Liver (tissue), 9 donors: ENCODE measurements around the gene PANX1. TPM values are rescaled to one million over a fixed set of nuclear protein-coding genes. Genes with fewer than 3 reads are reported as not detected.

Experiments
- DNase-seq: peaks from one replicate; pipeline ENCODE4 v3.0.0-alpha.2; 2017; ENCODE audit warnings: low spot score
- H3K27ac ChIP-seq, 2 donors: one replicate each; pipeline ENCODE4 v1.7.0; 2013; ENCODE audit warnings: inconsistent platforms in 2 of 2, low read length in 2 of 2, control low read depth in 1 of 2, low read depth in 1 of 2, mild to moderate bottlenecking in 1 of 2
- H3K27me3 ChIP-seq, 4 donors: one replicate each; pipeline versions ENCODE4 v1.6.1 to v1.7.0; 2013; ENCODE audit warnings: low read length in 3 of 4, inconsistent platforms in 1 of 4, mild to moderate bottlenecking in 1 of 4, moderate library complexity in 1 of 4; ENCODE audit not compliant: control insufficient read depth in 4 of 4, insufficient read depth in 4 of 4
- H3K36me3 ChIP-seq, 4 donors: one replicate each; pipeline versions ENCODE4 v1.6.1 to v1.7.0; 2013; ENCODE audit warnings: low read length in 3 of 4, mild to moderate bottlenecking in 3 of 4, low read depth in 1 of 4, moderate library complexity in 1 of 4; ENCODE audit not compliant: control insufficient read depth in 4 of 4, insufficient read depth in 3 of 4
- H3K4me1 ChIP-seq, 4 donors: one replicate each; pipeline versions ENCODE4 v1.6.1 to v1.7.0; 2013; ENCODE audit warnings: low read length in 3 of 4, mild to moderate bottlenecking in 3 of 4, moderate library complexity in 1 of 4; ENCODE audit not compliant: control insufficient read depth in 4 of 4, insufficient read depth in 4 of 4
- H3K4me3 ChIP-seq, 3 donors: one replicate each; pipeline versions ENCODE4 v1.6.1 to v1.7.0; 2013; ENCODE audit warnings: low read length in 3 of 3, control low read depth in 1 of 3, low read depth in 1 of 3, mild to moderate bottlenecking in 1 of 3
- H3K9ac ChIP-seq, 2 donors: one replicate each; pipeline ENCODE4 v1.7.0; 2013; ENCODE audit warnings: low read length in 2 of 2, mild to moderate bottlenecking in 2 of 2, moderate library complexity in 2 of 2, control low read depth in 1 of 2, low read depth in 1 of 2
- H3K9me3 ChIP-seq, 4 donors: one replicate each; pipeline versions ENCODE4 v1.6.1 to v1.7.0; 2013; ENCODE audit warnings: low read length in 3 of 4; ENCODE audit not compliant: control insufficient read depth in 4 of 4
- EGR1 ChIP-seq, 2 donors: IDR thresholded peaks; 2 replicates each; pipeline ENCODE4 v1.6.1; 2016 to 2018; ENCODE audit warnings: antibody characterized with exemption in 2 of 2, low read depth in 2 of 2
- FOXA1 ChIP-seq: IDR thresholded peaks from 2 replicates; pipeline ENCODE4 v1.6.1; 2016; ENCODE audit warnings: antibody characterized with exemption
- FOXA2 ChIP-seq: IDR thresholded peaks from 2 replicates; pipeline ENCODE4 v1.6.1; 2016; ENCODE audit warnings: antibody characterized with exemption
- GABPA ChIP-seq, 2 donors: IDR thresholded peaks in 1 of 2; conservative IDR thresholded peaks in 1 of 2; 2 replicates each; pipeline ENCODE4 v1.6.1; 2016; ENCODE audit warnings: antibody characterized with exemption in 2 of 2, mild to moderate bottlenecking in 1 of 2, moderate library complexity in 1 of 2
- HNF4A ChIP-seq, 2 donors: conservative IDR thresholded peaks; 2 replicates each; pipeline ENCODE4 v1.6.1; 2016; ENCODE audit warnings: antibody characterized with exemption in 2 of 2, mild to moderate bottlenecking in 2 of 2
- HNF4G ChIP-seq: IDR thresholded peaks from 2 replicates; pipeline ENCODE4 v1.6.1; 2016; ENCODE audit warnings: antibody characterized with exemption
- JUND ChIP-seq, 2 donors: IDR thresholded peaks; 2 replicates each; pipeline ENCODE4 v1.6.1; 2016; ENCODE audit warnings: antibody characterized with exemption in 2 of 2
- NR2F2 ChIP-seq: IDR thresholded peaks from 2 replicates; pipeline ENCODE4 v1.6.1; 2016; ENCODE audit warnings: antibody characterized with exemption
- RAD21 ChIP-seq, 2 donors: IDR thresholded peaks; 2 replicates each; pipeline ENCODE4 v1.6.1; 2016; ENCODE audit warnings: antibody characterized with exemption in 2 of 2, mild to moderate bottlenecking in 2 of 2
- REST ChIP-seq: IDR thresholded peaks from 2 replicates; pipeline ENCODE4 v1.6.1; 2016; ENCODE audit warnings: antibody characterized with exemption, mild to moderate bottlenecking
- RXRA ChIP-seq, 2 donors: IDR thresholded peaks; 2 replicates each; pipeline ENCODE4 v1.6.1; 2017 to 2018; ENCODE audit warnings: antibody characterized with exemption in 2 of 2, mild to moderate bottlenecking in 1 of 2
- SP1 ChIP-seq: IDR thresholded peaks from 2 replicates; pipeline ENCODE4 v1.6.1; 2018; ENCODE audit warnings: antibody characterized with exemption, mild to moderate bottlenecking
- TAF1 ChIP-seq: conservative IDR thresholded peaks from 2 replicates; pipeline ENCODE4 v1.6.1; 2016; ENCODE audit warnings: antibody characterized with exemption, mild to moderate bottlenecking
- YY1 ChIP-seq: IDR thresholded peaks from 2 replicates; pipeline ENCODE4 v1.6.1; 2016; ENCODE audit warnings: antibody characterized with exemption, mild to moderate bottlenecking
- ZBTB33 ChIP-seq: IDR thresholded peaks from 2 replicates; pipeline ENCODE4 v1.6.1; 2016; ENCODE audit warnings: antibody characterized with exemption
- WGBS: extraction: QIAGEN DNeasy Blood & Tissue Kit; methylation state at CpG from one replicate; pipeline ENCODE4 v1.1.7; 2013; 5-methylcytosine and 5-hydroxymethylcytosine counted together
- polyA plus RNA-seq, 2 donors: library from polyadenylated mRNA; stranded (reverse) in 1 of 2; unstranded in 1 of 2; fragments of 200-250 nt in 1 of 2; fragments of >200 nt in 1 of 2; fragmentation: Nextera tagmentation in 1 of 2; extraction: Ambion mirVana in 1 of 2; gene quantifications; one replicate each; pipeline versions ENCODE4 v1.2.1 to v1.2.3, GENCODE V29; 2013 to 2015
- total RNA-seq, 2 donors: library from RNA; depleted of rRNA; stranded (reverse); fragments of >200 nt; gene quantifications; one replicate each; pipeline ENCODE4 v1.2.3, GENCODE V29; 2014
- TF ChIP-seq, protein P1 (sequence below): IDR thresholded peaks from 2 replicates; pipeline ENCODE4 v1.6.1; 2016; ENCODE audit warnings: antibody characterized with exemption
- TF ChIP-seq, protein P2 (sequence below): IDR thresholded peaks from 2 replicates; pipeline ENCODE4 v1.6.1; 2016; ENCODE audit warnings: antibody characterized with exemption
- TF ChIP-seq, protein P3 (sequence below): fragments of 150-350 bp; IDR thresholded peaks from 2 replicates; pipeline ENCODE4 v1.5.1; 2017; ENCODE audit warnings: improper control_type of control experiment, low read depth, low read length; ENCODE audit not compliant: missing input control
- donor health status: healthy.
- donor health status: healthy.
- donor health status: healthy.
- donor health status: healthy.
- donor health status: healthy.

PANX1 gene
- total and polyA plus RNA-seq, 4 donors = 6.4 to 14.1 (median 8.4) TPM

GRCh38 chr11:94184846-94185245 lies 56.2 kb downstream of the PANX1 start:
- no peaks in the 10 kb centered on the region for H3K27me3 ChIP-seq
- no peak overlapping the region for H3K9ac ChIP-seq
- WGBS = 86% methylated on average over 2 of the region's 2 CpGs
- no peak for DNase-seq
- peaks cover 2 to 14% (median 4%) of the 10 kb centered on the region in 4 donors for H3K36me3 ChIP-seq
- H3K4me1 ChIP-seq = no peaks in the 10 kb centered on the region
- no peak overlapping the region for H3K4me3 ChIP-seq
- TF ChIP-seq SP1 (no peak), EGR1 (IDR thresholded peaks at IDR 0.05; ENCODE audit: low read depth in 2 of 2) (no peak), FOXA2 (no peak), RXRA (IDR thresholded peaks at IDR 0.05) (no peak), GABPA (IDR thresholded peaks at IDR 0.05 in 1 of 2, conservative IDR thresholded peaks at IDR 0.05 in 1 of 2) (no peak), HNF4A (conservative IDR thresholded peaks at IDR 0.05) (no peak), RAD21 (IDR thresholded peaks at IDR 0.05) (no peak), ZBTB33 (no peak), HNF4G (no peak), TAF1 (no peak), NR2F2 (no peak), YY1 (no peak), FOXA1 (no peak), REST (no peak), JUND (IDR thresholded peaks at IDR 0.05) (no peak)
- TF ChIP-seq, protein P1, sequence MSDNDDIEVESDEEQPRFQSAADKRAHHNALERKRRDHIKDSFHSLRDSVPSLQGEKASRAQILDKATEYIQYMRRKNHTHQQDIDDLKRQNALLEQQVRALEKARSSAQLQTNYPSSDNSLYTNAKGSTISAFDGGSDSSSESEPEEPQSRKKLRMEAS = no peak
- TF ChIP-seq, protein P2, sequence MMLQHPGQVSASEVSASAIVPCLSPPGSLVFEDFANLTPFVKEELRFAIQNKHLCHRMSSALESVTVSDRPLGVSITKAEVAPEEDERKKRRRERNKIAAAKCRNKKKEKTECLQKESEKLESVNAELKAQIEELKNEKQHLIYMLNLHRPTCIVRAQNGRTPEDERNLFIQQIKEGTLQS = no peak
- TF ChIP-seq, protein P3, sequence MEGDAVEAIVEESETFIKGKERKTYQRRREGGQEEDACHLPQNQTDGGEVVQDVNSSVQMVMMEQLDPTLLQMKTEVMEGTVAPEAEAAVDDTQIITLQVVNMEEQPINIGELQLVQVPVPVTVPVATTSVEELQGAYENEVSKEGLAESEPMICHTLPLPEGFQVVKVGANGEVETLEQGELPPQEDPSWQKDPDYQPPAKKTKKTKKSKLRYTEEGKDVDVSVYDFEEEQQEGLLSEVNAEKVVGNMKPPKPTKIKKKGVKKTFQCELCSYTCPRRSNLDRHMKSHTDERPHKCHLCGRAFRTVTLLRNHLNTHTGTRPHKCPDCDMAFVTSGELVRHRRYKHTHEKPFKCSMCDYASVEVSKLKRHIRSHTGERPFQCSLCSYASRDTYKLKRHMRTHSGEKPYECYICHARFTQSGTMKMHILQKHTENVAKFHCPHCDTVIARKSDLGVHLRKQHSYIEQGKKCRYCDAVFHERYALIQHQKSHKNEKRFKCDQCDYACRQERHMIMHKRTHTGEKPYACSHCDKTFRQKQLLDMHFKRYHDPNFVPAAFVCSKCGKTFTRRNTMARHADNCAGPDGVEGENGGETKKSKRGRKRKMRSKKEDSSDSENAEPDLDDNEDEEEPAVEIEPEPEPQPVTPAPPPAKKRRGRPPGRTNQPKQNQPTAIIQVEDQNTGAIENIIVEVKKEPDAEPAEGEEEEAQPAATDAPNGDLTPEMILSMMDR = no peak
- no peak overlapping the region for H3K27ac ChIP-seq
- H3K9me3 ChIP-seq = no peaks in the 10 kb centered on the region
